ENCODE measurements around the gene LYSMD1.

DNA sequence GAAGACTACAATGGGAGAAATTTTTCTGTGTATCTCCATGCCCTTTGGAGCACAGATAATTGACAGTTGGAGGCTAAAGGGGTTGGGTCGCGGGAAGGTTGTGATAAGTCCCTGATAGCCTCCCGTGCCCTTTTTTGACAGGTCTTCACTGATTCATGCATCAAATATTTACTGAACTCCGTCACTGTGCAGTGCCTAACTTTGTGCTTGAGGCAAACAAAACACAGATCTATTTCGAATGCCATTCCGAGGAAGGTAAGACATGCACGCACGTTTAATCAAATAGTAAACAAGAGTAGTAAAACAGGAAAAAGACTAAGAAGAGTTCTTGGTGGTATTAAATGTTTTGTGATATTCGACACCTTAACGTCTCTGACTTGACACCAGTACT is 32.2 kb upstream of the LYSMD1 start:
- TF ChIP-seq, protein P1, sequence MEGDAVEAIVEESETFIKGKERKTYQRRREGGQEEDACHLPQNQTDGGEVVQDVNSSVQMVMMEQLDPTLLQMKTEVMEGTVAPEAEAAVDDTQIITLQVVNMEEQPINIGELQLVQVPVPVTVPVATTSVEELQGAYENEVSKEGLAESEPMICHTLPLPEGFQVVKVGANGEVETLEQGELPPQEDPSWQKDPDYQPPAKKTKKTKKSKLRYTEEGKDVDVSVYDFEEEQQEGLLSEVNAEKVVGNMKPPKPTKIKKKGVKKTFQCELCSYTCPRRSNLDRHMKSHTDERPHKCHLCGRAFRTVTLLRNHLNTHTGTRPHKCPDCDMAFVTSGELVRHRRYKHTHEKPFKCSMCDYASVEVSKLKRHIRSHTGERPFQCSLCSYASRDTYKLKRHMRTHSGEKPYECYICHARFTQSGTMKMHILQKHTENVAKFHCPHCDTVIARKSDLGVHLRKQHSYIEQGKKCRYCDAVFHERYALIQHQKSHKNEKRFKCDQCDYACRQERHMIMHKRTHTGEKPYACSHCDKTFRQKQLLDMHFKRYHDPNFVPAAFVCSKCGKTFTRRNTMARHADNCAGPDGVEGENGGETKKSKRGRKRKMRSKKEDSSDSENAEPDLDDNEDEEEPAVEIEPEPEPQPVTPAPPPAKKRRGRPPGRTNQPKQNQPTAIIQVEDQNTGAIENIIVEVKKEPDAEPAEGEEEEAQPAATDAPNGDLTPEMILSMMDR (IDR thresholded peaks at IDR 0.05; ENCODE audit: insufficient read depth, low read depth, low read length), result no peak
- TF ChIP-seq EZH2 (IDR thresholded peaks at IDR 0.05; ENCODE audit: insufficient read depth, low read length), result no peak
